Rectal smooth muscle tissue (tissue), 1 donor: Measurements from ENCODE around the gene UCMA.

Source experiments
- H3K27ac ChIP-seq: one replicate; pipeline ENCODE4 v1.7.0; 2013; ENCODE audit warnings: low read depth, low read length, inconsistent platforms
- H3K27me3 ChIP-seq: one replicate; pipeline ENCODE4 v1.7.0; 2013; ENCODE audit warnings: low read length; ENCODE audit not compliant: control insufficient read depth, insufficient read depth
- H3K36me3 ChIP-seq: one replicate; pipeline ENCODE4 v1.7.0; 2013; ENCODE audit warnings: low read length; ENCODE audit not compliant: control insufficient read depth, insufficient read depth
- H3K4me1 ChIP-seq: one replicate; pipeline ENCODE4 v1.7.0; 2013; ENCODE audit warnings: low read length; ENCODE audit not compliant: control insufficient read depth, insufficient read depth
- H3K4me3 ChIP-seq: one replicate; pipeline ENCODE4 v1.7.0; 2013; ENCODE audit warnings: low read length
- H3K9ac ChIP-seq: one replicate; pipeline ENCODE4 v1.7.0; 2013; ENCODE audit warnings: low read length

Gene UCMA

DNA sequence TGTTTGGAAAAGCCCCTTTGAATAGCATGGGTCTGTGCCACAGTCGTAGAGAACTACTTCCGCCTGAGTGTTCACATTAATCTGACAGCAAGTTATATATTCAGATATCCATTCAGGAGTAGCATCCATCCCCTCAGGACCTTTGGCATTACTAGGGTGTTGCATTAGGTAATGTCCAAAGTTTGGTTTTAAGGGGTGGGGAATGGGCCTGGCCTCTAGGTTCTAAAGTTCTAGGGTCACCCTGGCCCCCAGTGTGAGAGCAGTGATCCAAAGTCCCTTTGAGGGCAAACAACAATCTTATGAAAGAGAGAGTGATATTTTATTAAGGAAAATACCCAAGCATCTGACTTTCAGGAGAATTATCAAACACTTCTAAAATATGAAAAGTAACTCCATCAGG, 60.6 kb downstream of the UCMA start:
- H3K27me3 ChIP-seq: no peaks in the 10 kb centered on the region

More for the DNA sequence above, 60.6 kb downstream of the UCMA start:
- no peak overlapping the region for H3K9ac ChIP-seq
- no peaks in the 10 kb centered on the region for H3K36me3 ChIP-seq
- H3K4me1 ChIP-seq: no peaks in the 10 kb centered on the region
- H3K27ac ChIP-seq: no peak overlapping the region
- H3K4me3 ChIP-seq: no peak overlapping the region
